Peyer's patch (tissue), 4 donors: ENCODE data around the gene CDH23. TPM values are rescaled to one million over a fixed set of nuclear protein-coding genes. Genes with fewer than 3 reads are reported as not detected.
A peak's percentile ranks its signal among the peaks of the same experiment; 100 is the strongest.

ENCODE experiments used
- DNase-seq, 3 donors: peaks; one replicate each; pipeline ENCODE4 v3.0.0-alpha.2; 2017 to 2019
- H3K27ac ChIP-seq, 4 donors: fragments of 200-600 bp; sonication (generic); one replicate each; pipeline ENCODE4 v1.5.1; 2016 to 2019
- H3K27me3 ChIP-seq, 2 donors: fragments of 200-600 bp; sonication (generic); one replicate each; pipeline ENCODE4 v1.5.1; 2019
- H3K36me3 ChIP-seq, 3 donors: fragments of 200-600 bp; sonication (generic); one replicate each; pipeline ENCODE4 v1.5.1; 2016 to 2019
- H3K4me1 ChIP-seq, 4 donors: fragments of 200-600 bp; sonication (generic); one replicate each; pipeline ENCODE4 v1.5.1; 2016 to 2019
- H3K4me3 ChIP-seq, 4 donors: fragments of 200-600 bp; sonication (generic); 1 replicate in 3 of 4; 2 replicates in 1 of 4; pipeline ENCODE4 v1.5.1; 2016 to 2019; ENCODE audit warnings: mild to moderate bottlenecking in 1 of 4
- H3K9me3 ChIP-seq, 4 donors: fragments of 200-600 bp; sonication (generic); one replicate each; pipeline ENCODE4 v1.5.1; 2016 to 2019; ENCODE audit warnings: mild to moderate bottlenecking in 1 of 4
- CTCF ChIP-seq, 6 experiments: fragments of 450-650 bp in 4 of 6; fragments of 200-600 bp in 2 of 6; sonication (generic) in 1 of 6; IDR thresholded peaks; one replicate each; pipeline ENCODE4 v1.5.1; 2017 to 2019; ENCODE audit warnings: antibody characterized with exemption in 6 of 6, mild to moderate bottlenecking in 3 of 6, moderate library complexity in 1 of 6
- POLR2A ChIP-seq, 2 donors: fragments of 450-650 bp; IDR thresholded peaks; one replicate each; pipeline ENCODE4 v1.5.1; 2017; ENCODE audit warnings: antibody characterized with exemption in 2 of 2, mild to moderate bottlenecking in 2 of 2, moderate library complexity in 2 of 2
- total RNA-seq, 4 donors: library from RNA; depleted of rRNA; stranded (reverse); fragments of >200 nt; gene quantifications; one replicate each; pipeline ENCODE4 v1.1.0, GENCODE V29; 2016

The CDH23 gene
- total RNA-seq, 4 donors from 2014 or later, result 3.2 to 9.9 (median 5.4) TPM

DNA sequence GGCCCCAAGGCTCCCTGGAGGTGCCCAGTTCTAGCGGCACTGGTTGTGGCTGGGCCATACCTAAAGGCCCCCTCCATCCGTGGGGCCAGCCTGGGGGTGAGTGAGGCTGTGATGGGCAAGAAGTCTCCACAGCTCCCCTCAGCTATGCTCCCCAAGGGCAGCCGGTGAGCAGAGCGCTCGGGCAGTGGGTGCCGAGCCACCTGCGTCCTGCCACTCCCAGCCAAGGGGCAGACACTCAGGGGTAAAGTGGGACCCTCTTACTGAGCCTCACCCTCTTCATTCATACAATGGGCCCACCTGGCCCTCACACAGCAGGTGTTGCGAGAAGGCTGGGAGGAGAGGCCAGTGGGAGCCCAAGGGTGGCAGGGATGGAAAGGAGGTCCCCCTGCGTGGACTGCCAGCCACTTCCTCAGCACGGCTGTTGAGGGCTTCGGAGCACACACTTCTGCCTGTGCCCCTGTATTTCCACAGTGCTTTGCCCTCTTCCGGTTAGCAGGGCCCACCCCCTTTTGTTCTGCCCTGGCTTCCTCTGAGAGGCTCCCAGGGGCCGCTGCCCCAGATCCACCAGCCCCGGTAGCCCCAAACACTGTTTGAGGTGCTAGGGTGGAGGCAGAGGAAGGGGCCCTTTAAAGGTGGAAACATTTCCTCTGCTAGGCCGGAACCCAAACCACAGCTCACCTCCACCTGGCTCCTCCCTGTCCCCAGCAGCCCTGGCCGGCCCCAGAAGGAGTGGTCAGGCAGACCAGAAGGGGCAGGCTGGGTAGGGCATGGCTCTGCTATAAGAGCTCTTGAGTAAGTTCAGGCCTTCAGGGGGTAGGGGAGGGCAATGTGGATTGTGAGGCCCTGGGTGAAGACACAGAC, 339.2 kb downstream of the CDH23 start:
- Histone ChIP-seq H3K9me3 (no peaks in the 10 kb centered on the region), H3K4me3 (no peak overlapping the region), H3K27me3 (no peaks in the 10 kb centered on the region), H3K36me3 (no peaks in the 10 kb centered on the region), H3K4me1 (peaks cover 0 to 41% (median 30%) of the 10 kb centered on the region in 4 donors), H3K27ac (peak overlapping the region; percentile 65 to 82 (median 81))
- peak in 2 of 3 donors; percentile 78 to 89 for DNase-seq
- TF ChIP-seq POLR2A (IDR thresholded peaks at IDR 0.05) (no peak), CTCF (IDR thresholded peaks at IDR 0.05) (no peak)

GRCh38 chr10:71736570-71736952, 339.8 kb downstream of the CDH23 start:
- Histone ChIP-seq H3K9me3 (no peaks in the 10 kb centered on the region), H3K36me3 (no peaks in the 10 kb centered on the region), H3K4me3 (no peak overlapping the region), H3K27me3 (no peaks in the 10 kb centered on the region), H3K27ac (peak overlapping the region; percentile 65 to 82 (median 81)), H3K4me1 (peaks cover 0 to 40% (median 30%) of the 10 kb centered on the region in 4 donors)
- TF ChIP-seq POLR2A (IDR thresholded peaks at IDR 0.05), result no peak
- TF ChIP-seq CTCF (IDR thresholded peaks at IDR 0.05), result no peak
- DNase-seq, result no peak

DNA sequence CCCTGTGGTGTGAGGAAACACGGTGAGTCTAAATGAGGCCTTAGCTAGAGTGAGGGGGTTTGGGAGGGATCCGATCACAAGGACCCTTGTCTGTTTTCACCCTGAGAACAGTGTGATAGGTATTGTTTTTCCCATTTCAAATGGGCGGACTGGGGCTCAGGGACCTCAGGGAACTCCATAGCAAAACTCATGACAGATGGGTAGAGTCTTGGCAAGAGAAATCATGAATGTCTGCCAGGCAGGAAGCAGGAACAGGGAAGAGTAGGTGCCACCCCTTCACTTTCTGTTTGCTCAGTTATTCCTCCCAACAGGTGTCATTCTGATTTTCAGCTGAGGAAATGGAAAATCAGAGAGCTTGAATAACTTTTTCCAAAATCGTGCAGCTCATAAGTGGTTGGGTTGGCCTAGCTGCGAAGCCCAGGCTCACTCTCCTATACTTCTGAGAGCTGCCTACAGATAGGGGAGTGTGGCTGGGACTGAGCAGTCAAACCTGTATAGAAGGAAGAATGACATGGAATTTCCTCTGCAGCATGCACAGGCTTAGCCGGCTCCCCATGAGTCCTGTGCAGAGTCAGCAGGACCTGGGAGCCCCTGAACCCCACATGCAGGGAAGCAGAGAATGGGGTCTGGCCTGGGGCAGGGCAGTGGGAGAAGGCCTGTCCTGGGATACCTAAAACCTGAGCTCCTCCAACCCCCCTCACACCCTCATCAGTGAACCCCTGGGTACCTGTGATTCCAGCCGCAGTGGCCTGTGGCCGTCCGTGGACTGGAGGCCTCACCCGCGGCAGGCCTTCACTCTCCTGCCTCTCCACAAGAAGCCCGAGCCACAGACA, 340.5 kb downstream of the CDH23 start:
- no peaks in the 10 kb centered on the region for H3K36me3 ChIP-seq
- H3K27ac ChIP-seq, result peak overlapping the region; percentile 65 to 82 (median 81)
- H3K4me1 ChIP-seq, result peaks cover 0 to 45% (median 30%) of the 10 kb centered on the region in 4 donors
- H3K4me3 ChIP-seq, result no peak overlapping the region
- no peak for DNase-seq
- H3K9me3 ChIP-seq, result no peaks in the 10 kb centered on the region
- TF ChIP-seq POLR2A (IDR thresholded peaks at IDR 0.05) (no peak), CTCF (IDR thresholded peaks at IDR 0.05) (no peak)
- H3K27me3 ChIP-seq, result no peaks in the 10 kb centered on the region

DNA sequence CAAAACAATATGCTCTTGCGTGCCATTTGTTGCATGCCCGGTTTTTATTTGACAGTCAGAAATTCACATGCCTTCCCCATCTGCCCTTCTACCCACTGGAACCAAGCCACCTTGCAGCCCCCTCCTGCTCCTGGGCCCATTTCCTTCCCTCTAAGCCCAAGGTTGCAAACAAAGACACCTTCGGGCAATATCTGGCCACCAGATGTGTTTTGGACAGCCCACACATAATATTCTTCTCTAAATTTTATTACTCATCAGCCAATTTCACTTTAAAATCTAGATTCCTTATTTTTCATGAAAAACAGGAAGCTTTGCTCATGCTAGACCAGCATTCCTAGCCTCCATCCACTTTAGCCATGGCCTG, 341.1 kb downstream of the CDH23 start:
- H3K4me1 ChIP-seq, result peaks cover 0 to 45% (median 30%) of the 10 kb centered on the region in 4 donors
- no peak for DNase-seq
- no peaks in the 10 kb centered on the region for H3K36me3 ChIP-seq
- no peak for TF ChIP-seq CTCF (IDR thresholded peaks at IDR 0.05)
- no peak for TF ChIP-seq POLR2A (IDR thresholded peaks at IDR 0.05)
- H3K9me3 ChIP-seq, result no peaks in the 10 kb centered on the region
- peak overlapping the region; percentile 65 to 82 (median 81) for H3K27ac ChIP-seq
- no peak overlapping the region for H3K4me3 ChIP-seq
- H3K27me3 ChIP-seq, result no peaks in the 10 kb centered on the region

- no peak for DNase-seq
- Histone ChIP-seq H3K27me3 (no peaks in the 10 kb centered on the region), H3K36me3 (no peaks in the 10 kb centered on the region), H3K27ac (peak overlapping the region in 1 of 4 donors; percentile 33), H3K9me3 (no peaks in the 10 kb centered on the region), H3K4me1 (peaks cover 0 to 45% (median 30%) of the 10 kb centered on the region in 4 donors), H3K4me3 (no peak overlapping the region)
- TF ChIP-seq POLR2A (IDR thresholded peaks at IDR 0.05) (no peak), CTCF (IDR thresholded peaks at IDR 0.05) (no peak)
Observed at GRCh38 chr10:71739358-71739900, 342.7 kb downstream of the CDH23 start.
